KMS-11 (cell line): Measurements from ENCODE around the gene ANGPTL2.
"Not testable (repeated sequence)": the region's sequence is repeated elsewhere in the genome, so short reads cannot be mapped to it uniquely, and the experiment has no call there.

ENCODE experiments used
- H2AFZ ChIP-seq: fragments of 200-600 bp; sonication (generic); 2 replicates; pipeline ENCODE4 v1.6.1; 2016; ENCODE audit warnings: antibody characterized with exemption, mixed run types, low read depth
- H3K27ac ChIP-seq: fragments of 200-600 bp; sonication (generic); 2 replicates; pipeline ENCODE4 v1.6.1; 2016; ENCODE audit warnings: mild to moderate bottlenecking, mixed run types
- H3K27me3 ChIP-seq: fragments of 200-600 bp; sonication (generic); 2 replicates; pipeline ENCODE4 v1.6.1; 2017; ENCODE audit warnings: mild to moderate bottlenecking, low read depth, mixed run types, moderate library complexity; ENCODE audit not compliant: insufficient read depth
- H3K36me3 ChIP-seq: fragments of 200-600 bp; sonication (generic); 2 replicates; pipeline ENCODE4 v1.6.1; 2017; ENCODE audit warnings: mild to moderate bottlenecking, mixed run types; ENCODE audit not compliant: insufficient read depth
- H3K4me1 ChIP-seq: fragments of 200-600 bp; sonication (generic); 2 replicates; pipeline ENCODE4 v1.6.1; 2016; ENCODE audit warnings: mild to moderate bottlenecking, low read depth, mixed run types; ENCODE audit not compliant: poor library complexity, severe bottlenecking
- H3K4me2 ChIP-seq: fragments of 200-600 bp; sonication (generic); 2 replicates; pipeline ENCODE4 v1.7.0; 2016; ENCODE audit warnings: mild to moderate bottlenecking, mixed run types
- H3K4me3 ChIP-seq: fragments of 200-600 bp; sonication (generic); IDR thresholded peaks from 2 replicates; pipeline ENCODE4 v1.6.1; 2017; ENCODE audit warnings: low read depth, low read length, mixed read lengths; ENCODE audit not compliant: insufficient read depth
- H3K79me2 ChIP-seq: fragments of 200-600 bp; sonication (generic); 2 replicates; pipeline ENCODE4 v1.6.1; 2016; ENCODE audit warnings: low read depth, mixed run types; ENCODE audit not compliant: insufficient read depth
- H3K9ac ChIP-seq: fragments of 200-600 bp; sonication (generic); 2 replicates; pipeline ENCODE4 v1.6.1; 2016; ENCODE audit warnings: mild to moderate bottlenecking, mixed run types
- H4K20me1 ChIP-seq: fragments of 200-600 bp; sonication (generic); 2 replicates; pipeline ENCODE4 v1.6.1; 2016; ENCODE audit warnings: mild to moderate bottlenecking, mixed run types; ENCODE audit not compliant: insufficient read depth
- CTCF ChIP-seq: fragments of 200-600 bp; sonication (generic); conservative IDR thresholded peaks from 2 replicates; pipeline ENCODE4 v1.6.1; 2017; ENCODE audit warnings: low read depth, mild to moderate bottlenecking, antibody characterized with exemption, low read length, moderate library complexity, mixed read lengths

Gene ANGPTL2

GRCh38 chr9:127122176-127123063 is at the start of gene ANGPTL2:
Gene ANGPTL2 (minus strand): TSS chr9:127122635. CDS start chr9:127108731, 13,904 bp downstream.
- TF ChIP-seq CTCF = no peak
- Histone ChIP-seq H3K4me3 (no peak within 1 kb of the TSS), H4K20me1 (no peaks in the 10 kb centered on the region), H3K27ac (no peak within 1 kb of the TSS), H3K79me2 (no peaks in the 10 kb centered on the region), H3K4me1 (no peaks in the 10 kb centered on the region), H3K9ac (no peak within 1 kb of the TSS), H2AFZ (no peak within 1 kb of the TSS), H3K27me3 (no peaks in the 10 kb centered on the region), H3K4me2 (no peak within 1 kb of the TSS), H3K36me3 (no peaks in the 10 kb centered on the region)

GRCh38 chr9:127171348-127171747 is 48.9 kb upstream of the ANGPTL2 start:
- not testable (repeated sequence) for H3K27me3 ChIP-seq, H3K79me2 ChIP-seq

GRCh38 chr9:127170652-127171051 is 48.2 kb upstream of the ANGPTL2 start:
- H3K4me1 ChIP-seq = no peaks in the 10 kb centered on the region
- TF ChIP-seq CTCF = no peak
- H3K4me2 ChIP-seq = no peak overlapping the region
- no peak overlapping the region for H3K27ac ChIP-seq
- no peak overlapping the region for H3K9ac ChIP-seq
- H2AFZ ChIP-seq = no peak overlapping the region
- no peak overlapping the region for H3K4me3 ChIP-seq
- H3K36me3 ChIP-seq = no peaks in the 10 kb centered on the region
- H4K20me1 ChIP-seq = no peaks in the 10 kb centered on the region
- no peaks in the 10 kb centered on the region for H3K79me2 ChIP-seq
- H3K27me3 ChIP-seq = no peaks in the 10 kb centered on the region

More at GRCh38 chr9:127171348-127171747, 48.9 kb upstream of the ANGPTL2 start:
- not testable (repeated sequence) for H3K9ac ChIP-seq, H3K4me2 ChIP-seq, H4K20me1 ChIP-seq, H3K4me3 ChIP-seq, H3K4me1 ChIP-seq, H2AFZ ChIP-seq, H3K27ac ChIP-seq, H3K36me3 ChIP-seq

- no peak overlapping the region for H3K4me3 ChIP-seq
- no peak overlapping the region for H3K27ac ChIP-seq
- no peaks in the 10 kb centered on the region for H3K27me3 ChIP-seq
- TF ChIP-seq CTCF = no peak
- H4K20me1 ChIP-seq = no peaks in the 10 kb centered on the region
- H3K4me2 ChIP-seq = no peak overlapping the region
- H3K4me1 ChIP-seq = no peaks in the 10 kb centered on the region
- no peaks in the 10 kb centered on the region for H3K79me2 ChIP-seq
- no peak overlapping the region for H2AFZ ChIP-seq
- no peak overlapping the region for H3K9ac ChIP-seq
- no peaks in the 10 kb centered on the region for H3K36me3 ChIP-seq
These were observed 47.7 kb upstream of the ANGPTL2 start for GRCh38 chr9:127170103-127170502.

GRCh38 chr9:127169575-127169883 is 47.1 kb upstream of the ANGPTL2 start:
- Histone ChIP-seq H3K79me2 (no peaks in the 10 kb centered on the region), H3K4me2 (no peak overlapping the region), H3K4me1 (no peaks in the 10 kb centered on the region), H3K27ac (no peak overlapping the region), H3K36me3 (no peaks in the 10 kb centered on the region), H3K27me3 (no peaks in the 10 kb centered on the region), H4K20me1 (no peaks in the 10 kb centered on the region), H2AFZ (no peak overlapping the region), H3K9ac (no peak overlapping the region), H3K4me3 (no peak overlapping the region)
- TF ChIP-seq CTCF = no peak
